A673 (cell line): Measurements from ENCODE around the gene RMI2.

Experiments used
- CTCF ChIP-seq: fragments of 300-800, 200-600 bp; sonication (generic); conservative IDR thresholded peaks from 2 replicates; pipeline ENCODE4 v1.5.1; 2017; ENCODE audit warnings: low read depth, mild to moderate bottlenecking, antibody characterized with exemption, low read length, moderate library complexity, mixed read lengths
- EZH2 ChIP-seq: fragments of 200-600 bp; sonication (generic); IDR thresholded peaks from 2 replicates; pipeline ENCODE4 v1.6.1; 2017; ENCODE audit warnings: borderline replicate concordance, low read depth, mild to moderate bottlenecking, mixed read lengths, antibody characterized with exemption, low read length; ENCODE audit not compliant: poor library complexity, severe bottlenecking

- no peak for TF ChIP-seq CTCF
- no peak for TF ChIP-seq EZH2
Measured at GRCh38 chr16:11353158-11353557, 7.9 kb downstream of the RMI2 start.
